ENCODE measurements around the gene BORCS5.

- TF ChIP-seq CTCF (IDR thresholded peaks at IDR 0.05), result no peak
- no peak for TF ChIP-seq POLR2A (IDR thresholded peaks at IDR 0.05)
Measured at GRCh38 chr12:12353807-12354206, 3.1 kb upstream of the BORCS5 start.

Measured in testis (tissue), 2 donors.